NCI-H2196 treated with DMSO at 0.1 percent for 48 hours (cell line): Measurements from ENCODE around the gene CLTRN.
"Not testable (repeated sequence)": the region's sequence is repeated elsewhere in the genome, so short reads cannot be mapped to it uniquely, and the experiment has no call there.

ENCODE experiments used
- DNase-seq: peaks from one replicate; lab custom pipeline; 2025; ENCODE audit not compliant: unreplicated experiment; lab: John Stamatoyannopoulos, UW

Gene CLTRN

DNA sequence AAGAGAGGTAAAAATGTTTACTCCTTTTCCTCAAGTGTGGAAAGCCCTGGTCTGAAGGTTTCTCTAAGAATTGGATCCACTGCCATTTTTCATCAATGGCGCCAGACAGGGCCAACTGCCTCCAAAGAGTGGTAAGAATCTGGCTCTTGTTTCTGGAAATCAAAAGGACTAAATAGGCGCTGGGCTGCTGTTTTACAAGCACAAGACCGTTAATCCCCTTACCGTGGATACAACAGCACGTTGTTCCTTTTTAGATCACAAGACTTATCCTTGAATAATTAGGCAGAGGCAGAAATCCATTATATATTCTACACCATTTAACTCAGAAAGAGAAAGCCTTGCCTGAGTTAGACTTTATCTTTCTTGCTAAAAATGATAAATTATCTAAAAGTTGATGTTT is 10.6 kb downstream of the CLTRN start:
- DNase-seq, result no peak

DNA sequence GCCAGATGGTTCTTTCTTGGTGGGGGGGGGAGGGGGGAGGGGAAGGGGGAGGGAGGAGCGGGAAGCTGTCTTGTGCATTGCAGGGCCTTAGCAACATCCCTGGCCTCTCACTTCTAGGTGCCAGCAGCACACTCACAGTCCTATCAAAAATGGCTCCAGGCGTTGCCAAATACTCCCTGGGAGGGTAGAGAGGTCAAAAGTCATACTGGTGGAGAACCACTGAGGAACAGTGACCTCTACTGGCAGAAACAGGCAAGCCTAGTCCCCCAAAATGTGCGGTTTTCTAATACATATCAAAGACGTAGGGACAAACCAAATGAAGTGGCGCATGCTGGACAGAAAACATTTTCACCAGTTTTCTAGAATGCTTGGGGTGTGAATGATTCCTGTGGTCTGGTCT is 17.1 kb downstream of the CLTRN start:
- DNase-seq, result not testable (repeated sequence)

DNA sequence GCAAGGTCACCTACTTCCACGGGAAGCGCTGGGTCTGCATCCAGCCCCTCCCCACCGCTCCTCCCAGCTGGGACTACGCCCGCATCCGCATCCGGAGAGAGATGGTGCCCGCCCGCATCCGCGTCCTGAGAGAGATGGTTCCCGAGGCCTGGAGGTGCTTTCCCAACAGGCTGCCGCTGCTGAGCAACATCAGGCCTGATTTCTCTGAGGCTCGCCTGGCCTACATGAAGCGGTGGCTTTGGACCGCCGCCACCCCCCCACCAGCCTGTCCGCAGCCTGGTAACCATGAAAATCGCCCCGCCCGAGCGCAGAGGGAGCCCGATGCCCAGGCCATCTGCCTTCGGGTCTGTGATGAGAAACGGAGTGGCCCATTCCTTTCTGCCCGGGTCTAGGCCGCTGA is 18.1 kb downstream of the CLTRN start:
- DNase-seq, result no peak

GRCh38 chrX:15646031-15646430 is 18.6 kb downstream of the CLTRN start:
- DNase-seq, result no peak

GRCh38 chrX:15645266-15645665 is 19.3 kb downstream of the CLTRN start:
- DNase-seq, result no peak

DNA sequence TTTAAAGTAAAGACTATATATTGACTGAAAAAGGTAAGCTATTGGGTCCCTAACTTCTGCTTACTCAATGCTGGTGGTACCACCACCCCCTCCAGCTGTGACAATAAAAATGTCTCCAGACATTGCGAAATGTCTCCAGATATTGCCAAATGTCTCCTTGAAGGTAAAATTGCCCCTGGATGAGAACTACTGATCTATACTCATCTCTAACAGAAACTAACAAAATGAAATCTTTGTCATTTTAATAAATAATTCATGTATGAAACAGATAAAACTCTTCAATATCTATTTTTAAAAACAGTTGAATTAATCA is 20.1 kb downstream of the CLTRN start:
- no peak for DNase-seq

- DNase-seq, result no peak
These were observed 20.6 kb downstream of the CLTRN start for GRCh38 chrX:15643786-15644559.

DNA sequence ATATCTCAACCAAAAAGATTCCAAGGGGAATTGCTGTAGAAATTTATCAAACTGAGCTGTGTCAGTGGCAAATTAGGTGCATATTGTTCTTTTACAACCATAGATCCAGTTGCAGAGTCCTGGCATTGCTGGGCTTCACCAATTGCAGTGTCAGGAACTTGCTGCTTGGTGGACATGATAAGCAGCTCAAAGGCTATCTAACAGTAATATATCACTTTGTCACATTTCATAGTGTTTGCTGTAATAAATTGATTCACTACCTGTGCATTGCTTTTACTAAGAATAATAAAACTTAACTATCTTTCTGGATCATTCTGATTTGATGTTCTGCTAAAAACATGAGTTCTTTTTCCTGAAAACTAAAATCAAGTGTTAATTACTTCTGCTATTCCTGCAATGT is 33.0 kb downstream of the CLTRN start:
- DNase-seq, result no peak

DNA sequence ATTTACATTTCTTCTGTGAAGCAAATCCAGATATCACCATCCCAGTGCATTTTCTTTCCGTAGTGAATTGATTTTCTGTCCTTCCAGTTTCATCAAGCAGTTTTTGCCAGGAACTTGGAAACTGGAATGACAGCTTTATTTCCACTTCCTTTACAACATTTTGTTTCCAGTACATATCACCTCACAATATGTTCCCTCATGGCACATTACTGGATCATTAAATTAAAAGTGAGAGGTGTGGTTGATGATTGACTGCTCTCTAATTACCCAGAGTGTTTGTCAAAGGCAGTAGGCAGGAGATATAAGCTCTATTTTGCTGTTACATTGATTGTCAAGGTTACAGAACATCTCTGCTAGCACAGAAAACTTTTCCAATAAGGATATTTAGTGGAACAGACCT is 41.6 kb downstream of the CLTRN start:
- DNase-seq, result no peak

GRCh38 chrX:15619053-15619755 is 45.4 kb downstream of the CLTRN start:
- no peak for DNase-seq

DNA sequence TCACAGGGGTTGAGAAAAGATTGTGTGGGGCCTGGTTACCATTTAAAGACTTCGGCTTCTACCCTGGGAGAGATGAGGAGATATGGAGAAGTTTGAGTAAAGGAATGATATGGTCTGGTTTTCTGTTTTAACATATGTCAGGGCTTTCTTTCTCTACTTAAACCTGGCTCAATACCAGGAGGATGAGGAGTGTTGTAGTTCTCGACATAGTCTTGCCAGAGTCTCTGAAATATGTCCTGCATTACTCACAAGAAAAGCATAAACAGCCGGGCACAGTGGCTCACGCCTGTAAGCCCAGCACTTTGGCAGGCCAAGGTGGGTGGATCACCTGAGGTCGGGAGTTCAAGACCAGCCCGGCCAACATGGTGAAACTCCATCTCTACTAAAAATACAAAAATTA is 47.5 kb downstream of the CLTRN start:
- no peak for DNase-seq

- no peak for DNase-seq
These were observed 48.1 kb downstream of the CLTRN start for GRCh38 chrX:15616531-15616930.

GRCh38 chrX:15607067-15607466 is 57.5 kb downstream of the CLTRN start:
- DNase-seq, result no peak

DNA sequence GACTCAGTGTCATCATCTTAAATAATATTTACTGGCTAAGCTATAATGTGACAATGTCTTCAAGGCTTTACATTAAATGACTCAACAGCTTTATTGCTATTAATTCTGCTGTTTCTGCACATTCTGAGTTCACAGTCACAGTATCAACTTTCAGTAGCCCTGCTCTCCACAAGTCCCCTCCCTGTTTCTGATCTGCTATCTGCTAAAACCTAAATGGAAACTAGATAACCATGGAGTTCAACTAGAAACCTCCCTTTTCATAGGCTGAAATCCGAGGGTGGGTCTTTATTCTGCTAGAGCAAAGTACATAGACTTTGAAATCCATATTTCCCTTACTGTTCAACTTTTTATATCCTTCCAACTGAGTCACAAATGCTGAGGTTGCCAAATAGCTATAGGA is 58.5 kb downstream of the CLTRN start:
- DNase-seq, result no peak

- DNase-seq, result no peak
These were observed 59.4 kb downstream of the CLTRN start for GRCh38 chrX:15605226-15605625.

DNA sequence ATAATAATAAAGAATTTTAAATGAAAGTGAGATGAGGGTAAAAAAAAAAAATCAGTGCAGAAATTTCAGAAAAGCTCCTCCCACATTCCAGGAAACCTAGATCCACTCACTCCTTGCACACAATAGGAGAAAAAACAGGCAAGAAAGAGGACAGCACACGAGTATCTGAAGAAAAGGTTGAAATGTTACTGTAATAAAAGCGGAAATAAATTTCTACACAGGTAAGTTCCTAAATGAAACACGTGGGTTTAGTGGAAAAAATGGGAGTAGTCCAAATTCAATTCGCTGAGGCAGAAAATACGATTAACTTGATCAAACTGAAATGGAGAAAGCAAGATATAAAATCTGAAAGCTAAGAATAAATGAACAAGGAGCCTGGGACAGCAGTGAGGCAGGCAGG is 61.8 kb downstream of the CLTRN start:
- no peak for DNase-seq

DNA sequence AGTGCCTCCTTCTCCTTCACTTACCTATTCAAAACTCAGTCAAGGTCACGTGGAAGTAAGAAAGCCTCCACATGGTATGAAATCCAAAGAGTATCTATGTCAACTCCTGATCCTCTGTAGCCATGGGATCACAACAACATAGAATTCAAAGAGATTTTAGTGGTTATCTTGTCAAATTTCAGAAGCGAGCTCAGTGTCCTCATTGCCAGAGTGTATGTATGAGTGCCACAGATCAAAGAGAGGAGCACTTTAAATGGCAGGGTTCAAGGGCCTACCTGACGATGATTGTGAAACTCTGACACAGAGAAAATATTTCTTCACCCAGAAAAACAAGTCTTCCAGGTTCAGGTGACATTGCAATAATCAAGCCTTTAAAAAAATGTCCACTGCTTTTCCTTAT is 62.7 kb downstream of the CLTRN start:
- no peak for DNase-seq

GRCh38 chrX:15600745-15601144 is 63.9 kb downstream of the CLTRN start, which contains the start of gene ACE2:
ACE2 (minus strand) TSS chrX:15600960; CDS start chrX:15600911, 49 bp downstream.
- no peak for DNase-seq

DNA sequence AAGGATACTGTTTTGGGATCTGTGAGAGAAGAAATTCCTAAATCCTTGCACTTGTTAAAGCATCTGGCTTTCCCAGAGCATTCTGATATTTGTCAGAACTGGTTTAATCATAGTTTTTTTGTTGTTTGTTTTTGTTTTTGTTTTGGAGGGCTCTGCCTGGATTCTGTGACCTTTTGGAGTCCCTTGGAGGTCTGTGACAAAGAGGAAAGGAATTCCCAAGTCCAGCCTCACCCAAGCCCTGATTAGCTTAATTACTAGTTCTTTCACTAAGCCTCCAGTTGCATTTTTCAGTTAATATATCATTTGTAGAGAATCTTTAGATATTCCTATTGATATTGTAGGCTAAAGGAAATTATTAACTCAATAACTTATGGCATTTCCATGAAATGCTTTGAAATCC is 64.6 kb downstream of the CLTRN start:
- no peak for DNase-seq

DNA sequence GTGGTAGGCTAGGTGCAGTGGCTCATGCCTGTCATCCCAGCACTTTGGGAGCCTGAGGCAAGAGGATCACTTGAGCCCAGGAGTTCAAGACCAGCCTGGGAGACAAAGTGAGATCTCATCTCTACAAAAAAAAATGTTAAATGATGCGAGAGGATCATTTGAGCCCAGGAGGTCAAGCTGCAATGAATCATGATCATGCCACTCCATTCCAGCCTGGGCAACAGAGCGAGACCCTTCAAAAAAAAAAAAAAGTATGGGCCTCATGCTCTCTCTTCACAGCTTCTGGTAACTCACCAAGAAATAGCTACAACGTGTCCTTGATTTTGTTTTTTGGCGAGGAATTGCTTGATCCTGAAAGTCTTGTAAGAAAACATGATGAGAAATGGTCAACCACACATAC is 65.1 kb downstream of the CLTRN start:
- DNase-seq, result no peak

DNA sequence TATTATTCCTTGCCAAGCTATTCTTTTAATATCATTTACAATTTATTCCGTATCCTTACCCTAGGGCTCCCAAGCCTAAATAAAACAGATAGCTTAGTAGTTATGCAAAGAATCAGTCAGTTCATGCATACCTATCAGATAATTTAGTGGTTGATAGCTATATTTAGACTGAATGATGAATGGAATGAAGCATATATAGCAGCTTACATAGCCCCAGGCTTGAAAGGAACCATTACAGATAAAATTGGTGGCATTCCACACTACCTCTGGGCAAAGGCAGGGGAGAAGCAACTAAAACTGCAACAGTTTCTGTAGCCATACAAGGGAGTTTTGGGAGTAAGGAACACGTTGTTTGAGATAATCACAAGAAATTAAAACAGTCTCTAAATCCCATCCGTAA is 66.6 kb downstream of the CLTRN start:
- DNase-seq, result no peak

- DNase-seq, result no peak
These were observed 70.2 kb downstream of the CLTRN start for GRCh38 chrX:15594371-15594770.
